HL-60 (cell line): Measurements from ENCODE around the gene SDC1.

Source experiments
- DNase-seq, 2 experiments: peaks; one replicate each; pipeline ENCODE4 v3.0.0-alpha.2; 2010 to 2020; ENCODE audit warnings: low read depth in 1 of 2, low spot score in 1 of 2
- H3K27ac ChIP-seq: fragments of 250-450 bp; sonication (Bioruptor Pico); replicated peaks from 2 replicates; pipeline ENCODE4 v1.5.1; 2020; ENCODE audit warnings: mild to moderate bottlenecking, moderate library complexity
- H3K27me3 ChIP-seq: fragments of 250-450 bp; sonication (Bioruptor Pico); 2 replicates; pipeline ENCODE4 v1.5.1; 2021; ENCODE audit warnings: mild to moderate bottlenecking, moderate library complexity; ENCODE audit not compliant: insufficient read depth, poor library complexity, severe bottlenecking
- H3K4me3 ChIP-seq: replicated peaks from 2 replicates; pipeline ENCODE4 v1.5.1; 2011; ENCODE audit warnings: mild to moderate bottlenecking, control low read depth, low read length; ENCODE audit not compliant: insufficient read depth
- GABPA ChIP-seq: IDR thresholded peaks from 2 replicates; pipeline ENCODE4 v1.6.1; 2012; ENCODE audit warnings: low read depth
- POLR2AphosphoS5 ChIP-seq: IDR thresholded peaks from 2 replicates; pipeline ENCODE4 v1.6.1; 2012; ENCODE audit warnings: low read depth
- REST ChIP-seq: IDR thresholded peaks from 2 replicates; pipeline ENCODE4 v1.6.1; 2012; ENCODE audit warnings: low read depth; ENCODE audit not compliant: insufficient replicate concordance
- SPI1 ChIP-seq: IDR thresholded peaks from 2 replicates; pipeline ENCODE4 v1.6.1; 2012; ENCODE audit warnings: low read depth, mild to moderate bottlenecking, borderline replicate concordance
- TF ChIP-seq, protein P1 (sequence below): IDR thresholded peaks from one replicate; pipeline ENCODE4 v1.5.1; 2011; ENCODE audit warnings: low read length, control low read depth, inconsistent platforms; ENCODE audit not compliant: insufficient read depth

The SDC1 gene

DNA sequence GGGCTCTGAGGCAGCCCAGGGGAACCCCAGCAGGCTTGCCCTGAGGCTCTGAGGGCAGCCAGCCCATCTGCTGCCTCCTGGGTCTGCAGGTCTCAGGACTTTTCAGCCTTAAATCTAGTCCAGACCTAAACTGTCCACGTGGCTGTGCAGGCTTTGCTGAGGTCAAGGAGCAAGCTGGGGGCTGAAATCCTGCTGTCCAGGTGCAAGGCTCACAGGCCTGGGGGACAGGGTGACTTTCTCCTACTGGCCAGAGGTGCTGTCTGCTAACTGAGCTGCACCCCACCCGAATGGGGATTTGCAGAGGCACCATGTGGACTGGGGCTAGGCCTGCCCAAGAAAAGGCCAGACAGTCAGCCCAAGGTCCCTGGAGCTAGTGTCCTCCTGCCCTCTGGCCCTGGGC lies 32.1 kb downstream of the SDC1 start:
- Histone ChIP-seq H3K27ac (no peak overlapping the region), H3K4me3 (no peak overlapping the region), H3K27me3 (no peaks in the 10 kb centered on the region)
- TF ChIP-seq GABPA (no peak), SPI1 (no peak), REST (no peak), POLR2AphosphoS5 (no peak)
- TF ChIP-seq, protein P1, sequence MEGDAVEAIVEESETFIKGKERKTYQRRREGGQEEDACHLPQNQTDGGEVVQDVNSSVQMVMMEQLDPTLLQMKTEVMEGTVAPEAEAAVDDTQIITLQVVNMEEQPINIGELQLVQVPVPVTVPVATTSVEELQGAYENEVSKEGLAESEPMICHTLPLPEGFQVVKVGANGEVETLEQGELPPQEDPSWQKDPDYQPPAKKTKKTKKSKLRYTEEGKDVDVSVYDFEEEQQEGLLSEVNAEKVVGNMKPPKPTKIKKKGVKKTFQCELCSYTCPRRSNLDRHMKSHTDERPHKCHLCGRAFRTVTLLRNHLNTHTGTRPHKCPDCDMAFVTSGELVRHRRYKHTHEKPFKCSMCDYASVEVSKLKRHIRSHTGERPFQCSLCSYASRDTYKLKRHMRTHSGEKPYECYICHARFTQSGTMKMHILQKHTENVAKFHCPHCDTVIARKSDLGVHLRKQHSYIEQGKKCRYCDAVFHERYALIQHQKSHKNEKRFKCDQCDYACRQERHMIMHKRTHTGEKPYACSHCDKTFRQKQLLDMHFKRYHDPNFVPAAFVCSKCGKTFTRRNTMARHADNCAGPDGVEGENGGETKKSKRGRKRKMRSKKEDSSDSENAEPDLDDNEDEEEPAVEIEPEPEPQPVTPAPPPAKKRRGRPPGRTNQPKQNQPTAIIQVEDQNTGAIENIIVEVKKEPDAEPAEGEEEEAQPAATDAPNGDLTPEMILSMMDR, result no peak
- no peak for DNase-seq

GRCh38 chr2:20191714-20192569 lies 33.0 kb downstream of the SDC1 start:
- Histone ChIP-seq H3K27me3 (no peaks in the 10 kb centered on the region), H3K4me3 (no peak overlapping the region), H3K27ac (no peak overlapping the region)
- DNase-seq, result no peak
- TF ChIP-seq POLR2AphosphoS5 (no peak), SPI1 (no peak), REST (no peak), GABPA (no peak)
- TF ChIP-seq, protein P1, result no peak

- TF ChIP-seq GABPA (no peak), POLR2AphosphoS5 (no peak), REST (no peak), SPI1 (no peak)
- TF ChIP-seq, protein P1, result peak; percentile 69
- peak in 1 of 2 experiments; percentile 59 for DNase-seq
- Histone ChIP-seq H3K27me3 (no peaks in the 10 kb centered on the region), H3K4me3 (no peak overlapping the region), H3K27ac (no peak overlapping the region)
Measured at GRCh38 chr2:20190876-20191713, 33.8 kb downstream of the SDC1 start.
